Frontal cortex (tissue), 1 donor: ENCODE results near the gene PLXNB3. TPM values are rescaled to one million over a fixed set of nuclear protein-coding genes. Genes with fewer than 3 reads are reported as not detected.

Experiments
- total RNA-seq: library from RNA; depleted of rRNA; stranded (reverse); fragments of >200 nt; gene quantifications from one replicate; pipeline ENCODE4 v1.2.3, GENCODE V29; 2014

PLXNB3 gene
- total RNA-seq, 1 donor from 2014 or later, result 0.82 TPM

Other genes with a start within 250 kb of the PLXNB3 start
- 7.3 TPM for gene ATP2B3, start 246.6 kb upstream of the PLXNB3 start, total RNA-seq
- gene CCNQ, start 165.1 kb upstream of the PLXNB3 start, total RNA-seq, result 21.2 TPM
- gene DUSP9, start 117.0 kb upstream of the PLXNB3 start, total RNA-seq, result 2.9 TPM
- 18.3 TPM for gene PNCK, start 90.4 kb upstream of the PLXNB3 start, total RNA-seq
- gene SLC6A8, start 76.3 kb upstream of the PLXNB3 start, total RNA-seq, result 12.2 TPM
- gene BCAP31, start 39.9 kb upstream of the PLXNB3 start, total RNA-seq, result 57.5 TPM
- gene ABCD1, start 39.4 kb upstream of the PLXNB3 start, total RNA-seq, result 3.7 TPM
- under 0.01 TPM for gene SRPK3, start 16.8 kb downstream of the PLXNB3 start, total RNA-seq
- gene IDH3G, start 30.1 kb downstream of the PLXNB3 start, total RNA-seq, result 49.7 TPM
- gene SSR4, start 30.4 kb downstream of the PLXNB3 start, total RNA-seq, result 84.4 TPM
- 165 TPM for gene PDZD4, start 66.3 kb downstream of the PLXNB3 start, total RNA-seq
- gene L1CAM, start 121.9 kb downstream of the PLXNB3 start, total RNA-seq, result 101 TPM
- not detected for gene AVPR2, start 140.4 kb downstream of the PLXNB3 start, total RNA-seq
- gene ARHGAP4, start 162.0 kb downstream of the PLXNB3 start, total RNA-seq, result 5.7 TPM
- gene NAA10, start 170.8 kb downstream of the PLXNB3 start, total RNA-seq, result 21.6 TPM
- 2.4 TPM for gene RENBP, start 180.4 kb downstream of the PLXNB3 start, total RNA-seq
- gene HCFC1, start 207.6 kb downstream of the PLXNB3 start, total RNA-seq, result 9.4 TPM
- 1.6 TPM for gene TMEM187, start 208.5 kb downstream of the PLXNB3 start, total RNA-seq